GM21737 (cell line): Measurements from ENCODE around the gene FRMPD4.
"Not testable (repeated sequence)": the region's sequence is repeated elsewhere in the genome, so short reads cannot be mapped to it uniquely, and the experiment has no call there.

Experiments used
- ATAC-seq: cut with Tn5 transposase; IDR thresholded peaks from one replicate; pipeline ENCODE4 v1.9.1; 2021; ENCODE audit warnings: mild to moderate bottlenecking, moderate library complexity; ENCODE audit not compliant: unreplicated experiment

The FRMPD4 gene

GRCh38 chrX:12138361-12139313 lies at the start of gene FRMPD4:
TSS of gene FRMPD4 (plus strand) at chrX:12138473. CDS start at chrX:12138972, 499 bp downstream.
- ATAC-seq: no peak

DNA sequence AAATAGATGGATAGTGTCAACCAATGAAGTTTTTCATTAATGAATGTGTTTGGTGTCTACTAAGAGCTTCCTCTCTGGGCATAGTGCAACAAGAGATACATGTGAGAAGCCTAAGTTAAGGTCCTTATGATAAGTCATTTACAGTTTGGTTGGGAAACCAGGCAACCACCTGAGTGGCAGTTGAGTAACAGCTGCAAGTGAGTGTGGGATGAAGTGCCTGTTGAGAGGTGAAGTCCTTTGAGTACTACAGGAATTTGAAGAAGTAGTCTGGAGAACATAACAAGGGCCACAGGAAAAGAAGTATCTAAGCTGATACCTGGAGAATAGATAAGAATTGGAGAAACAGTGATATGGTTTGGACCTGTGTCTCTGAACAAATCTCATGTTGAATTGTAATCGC lies 48.5 kb upstream of the FRMPD4 start:
- no peak for ATAC-seq

GRCh38 chrX:12113321-12113720 lies 25.0 kb upstream of the FRMPD4 start:
- ATAC-seq: no peak

DNA sequence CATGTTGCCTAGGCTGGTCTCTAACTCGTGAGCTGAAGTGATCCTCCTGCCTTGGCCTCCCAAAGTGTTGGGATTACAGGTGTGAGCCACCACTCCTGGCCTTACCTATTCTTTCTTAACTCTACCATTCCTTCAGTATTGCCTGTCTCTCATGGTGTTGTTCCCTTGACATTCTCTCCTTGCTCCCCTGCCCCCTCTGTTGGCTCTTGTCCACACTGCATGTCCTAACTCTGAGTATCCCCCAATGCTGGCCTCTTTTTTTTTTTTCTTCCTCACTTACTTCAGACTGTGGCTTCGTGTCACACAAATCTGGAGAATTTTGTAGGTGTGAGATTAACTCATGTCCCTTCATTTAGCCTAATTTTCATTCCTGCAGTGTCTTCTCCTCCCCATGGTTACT lies 22.9 kb upstream of the FRMPD4 start:
- no peak for ATAC-seq

DNA sequence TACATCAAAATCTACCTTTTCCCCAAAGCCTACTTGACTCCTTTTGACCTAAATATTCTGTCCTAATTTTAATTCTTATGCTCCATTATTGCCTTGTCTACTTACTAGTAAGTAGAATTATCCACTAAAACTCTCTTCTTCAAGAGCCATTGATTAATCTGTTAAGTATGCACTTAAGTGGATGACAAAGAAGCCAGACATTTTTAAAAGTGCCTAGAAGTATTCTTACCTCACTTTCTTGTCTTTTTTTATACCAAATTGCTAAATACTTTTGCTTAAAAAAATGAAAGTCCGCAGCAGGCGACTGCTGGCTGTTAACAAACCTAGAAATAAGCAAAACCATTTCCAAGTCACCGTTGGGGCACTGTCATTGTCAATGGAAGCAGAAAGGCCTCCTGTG lies 20.1 kb upstream of the FRMPD4 start:
- ATAC-seq: no peak

GRCh38 chrX:12128017-12128416 lies 10.3 kb upstream of the FRMPD4 start:
- no peak for ATAC-seq

- ATAC-seq: no peak
These were observed 317 bp upstream of the FRMPD4 start for GRCh38 chrX:12137951-12138360.

- ATAC-seq: no peak
These were observed 1.8 kb downstream of the FRMPD4 start for GRCh38 chrX:12139934-12140611.

GRCh38 chrX:12141511-12141910 lies 3.2 kb downstream of the FRMPD4 start:
- no peak for ATAC-seq

DNA sequence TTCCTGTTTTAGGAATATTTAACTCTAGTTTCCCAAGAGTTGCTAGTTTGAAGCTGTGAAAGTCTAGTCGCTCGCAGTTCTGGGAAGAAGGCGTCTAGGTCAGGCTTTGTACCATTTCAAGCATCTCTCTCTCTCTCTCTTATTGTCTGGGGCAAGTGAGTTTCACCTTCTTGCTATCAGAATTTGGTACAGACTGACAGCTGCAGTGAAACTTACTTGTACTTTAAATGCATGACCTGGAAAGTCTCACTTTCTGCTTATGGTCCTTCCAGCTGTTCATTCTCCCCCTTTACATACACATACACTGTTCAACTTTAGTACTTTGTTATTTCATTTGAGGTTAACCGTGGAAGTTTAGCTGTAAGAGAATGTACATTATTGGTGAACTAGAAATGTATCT lies 4.4 kb downstream of the FRMPD4 start:
- no peak for ATAC-seq

DNA sequence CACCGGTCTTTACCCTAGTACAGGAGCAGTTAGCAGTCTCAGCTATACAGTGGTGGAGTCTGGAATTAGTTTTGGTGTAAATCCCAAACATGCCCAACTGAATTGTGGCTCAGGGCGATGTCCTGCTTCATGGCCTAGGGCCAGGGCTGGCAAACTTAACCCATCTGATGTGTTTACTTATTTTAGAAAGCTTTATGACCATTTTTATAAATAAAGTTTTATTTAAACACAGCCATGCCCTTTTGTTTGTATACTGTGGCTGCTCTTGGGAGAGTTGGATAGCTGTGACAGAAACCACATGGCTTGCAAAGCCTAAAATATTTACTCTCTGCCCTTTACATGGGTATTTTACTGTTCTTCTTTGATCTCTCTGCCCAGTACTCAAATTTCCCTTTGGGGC lies 7.1 kb downstream of the FRMPD4 start:
- ATAC-seq: no peak

GRCh38 chrX:12149670-12150407 lies 11.6 kb downstream of the FRMPD4 start:
- no peak for ATAC-seq

DNA sequence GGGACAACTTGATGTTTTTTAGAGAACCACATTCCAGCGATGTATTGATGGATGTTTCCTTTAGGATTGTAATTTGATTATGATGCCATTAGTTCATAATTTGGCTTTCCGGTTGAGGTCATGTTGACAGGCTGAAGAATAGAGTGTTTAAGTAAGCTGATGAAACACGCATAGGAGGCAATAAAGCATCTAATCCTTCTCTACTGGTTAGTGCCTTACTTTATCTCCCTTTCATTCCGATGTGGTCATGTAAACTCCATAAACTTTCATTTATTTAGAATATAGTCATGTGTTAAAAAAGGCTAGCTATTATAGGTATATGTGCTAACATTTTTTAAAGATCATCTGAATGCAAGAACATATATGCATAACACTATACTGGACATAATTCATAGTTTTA lies 15.0 kb downstream of the FRMPD4 start:
- ATAC-seq: no peak

DNA sequence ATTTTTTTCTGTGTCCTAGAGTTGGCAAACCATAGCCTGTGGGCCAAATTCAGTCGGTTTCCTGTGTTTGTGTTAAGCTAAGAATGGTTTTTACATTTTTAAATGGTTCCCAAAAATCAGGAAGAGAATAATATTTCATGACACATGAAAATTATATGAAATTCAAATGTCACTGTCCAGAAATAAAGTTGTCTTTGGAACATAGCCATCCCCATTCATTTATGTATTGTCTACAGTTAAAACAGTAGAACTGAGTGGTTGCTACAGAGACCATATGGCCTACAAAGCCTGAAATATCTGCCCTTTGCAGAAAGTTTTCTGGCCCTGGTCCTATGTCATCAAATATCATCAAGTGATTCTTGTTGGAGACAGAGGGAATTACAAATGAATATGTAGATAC lies 15.5 kb downstream of the FRMPD4 start:
- no peak for ATAC-seq

GRCh38 chrX:12159799-12160198 lies 21.5 kb downstream of the FRMPD4 start:
- no peak for ATAC-seq

GRCh38 chrX:12162420-12162819 lies 24.1 kb downstream of the FRMPD4 start:
- ATAC-seq: no peak

- ATAC-seq: not testable (repeated sequence)
These were observed 25.9 kb downstream of the FRMPD4 start for GRCh38 chrX:12164180-12164579.

GRCh38 chrX:12170755-12171154 lies 32.5 kb downstream of the FRMPD4 start:
- ATAC-seq: no peak

GRCh38 chrX:12174358-12174757 lies 36.1 kb downstream of the FRMPD4 start:
- ATAC-seq: no peak

GRCh38 chrX:12197030-12197429 lies 58.8 kb downstream of the FRMPD4 start:
- no peak for ATAC-seq

- ATAC-seq: no peak
These were observed 68.1 kb downstream of the FRMPD4 start for GRCh38 chrX:12206413-12206812.
